GM12892 (cell line): Measurements from ENCODE around the gene ZC3H10.

Experiments
- DNase-seq: peaks from one replicate; pipeline ENCODE4 v3.0.0; 2011; ENCODE audit not compliant: insufficient read length
- FAIRE-seq: peaks from 2 replicates; lab custom pipeline; 2011; peaks lifted over from hg19 to GRCh38; lab: Jason Lieb, UNC
- POLR2A ChIP-seq: IDR thresholded peaks from 2 replicates; pipeline ENCODE4 v1.6.1; 2011; ENCODE audit warnings: low read depth, low read length, control low read depth
- POLR2AphosphoS5 ChIP-seq: IDR thresholded peaks from 2 replicates; pipeline ENCODE4 v1.6.1; 2011; ENCODE audit warnings: low read depth, low read length, control low read depth
- TAF1 ChIP-seq: IDR thresholded peaks from 2 replicates; pipeline ENCODE4 v1.6.1; 2011; ENCODE audit warnings: low read depth, mild to moderate bottlenecking, control low read depth, low read length, borderline replicate concordance

The ZC3H10 gene

GRCh38 chr12:56082967-56083366, 35.1 kb upstream of the ZC3H10 start:
- no peak for DNase-seq
- no peak for FAIRE-seq
- TF ChIP-seq POLR2AphosphoS5 (no peak), TAF1 (no peak), POLR2A (no peak)

GRCh38 chr12:56084958-56085543, 33.0 kb upstream of the ZC3H10 start:
- DNase-seq, result no peak
- FAIRE-seq, result no peak
- TF ChIP-seq POLR2AphosphoS5 (no peak), POLR2A (no peak), TAF1 (no peak)

- TF ChIP-seq TAF1 (no peak), POLR2AphosphoS5 (no peak), POLR2A (no peak)
Observed at GRCh38 chr12:56086096-56086495, 32.0 kb upstream of the ZC3H10 start.

GRCh38 chr12:56086608-56087007, 31.5 kb upstream of the ZC3H10 start:
- DNase-seq (no peak), FAIRE-seq (no peak)

More at GRCh38 chr12:56086096-56086495, 32.0 kb upstream of the ZC3H10 start:
- DNase-seq (no peak), FAIRE-seq (no peak)

GRCh38 chr12:56087220-56087619, 30.8 kb upstream of the ZC3H10 start:
- TF ChIP-seq POLR2A (no peak), TAF1 (no peak), POLR2AphosphoS5 (no peak)
- FAIRE-seq (no peak), DNase-seq (no peak)

More at GRCh38 chr12:56086608-56087007, 31.5 kb upstream of the ZC3H10 start:
- TF ChIP-seq POLR2AphosphoS5 (no peak), POLR2A (no peak), TAF1 (no peak)

GRCh38 chr12:56097738-56098137, 20.3 kb upstream of the ZC3H10 start:
- TF ChIP-seq TAF1 (no peak), POLR2A (no peak)
- FAIRE-seq, result no peak
- DNase-seq, result no peak

GRCh38 chr12:56098592-56098991, 19.5 kb upstream of the ZC3H10 start:
- no peak for FAIRE-seq
- TF ChIP-seq POLR2A, result no peak
- TF ChIP-seq POLR2AphosphoS5, result no peak
- no peak for TF ChIP-seq TAF1

GRCh38 chr12:56099787-56100186, 18.3 kb upstream of the ZC3H10 start:
- TF ChIP-seq POLR2A, result no peak
- TF ChIP-seq TAF1, result no peak
- TF ChIP-seq POLR2AphosphoS5, result no peak
- FAIRE-seq (no peak), DNase-seq (no peak)

More at GRCh38 chr12:56098592-56098991, 19.5 kb upstream of the ZC3H10 start:
- no peak for DNase-seq

GRCh38 chr12:56101045-56101444, 17.0 kb upstream of the ZC3H10 start:
- DNase-seq, result no peak
- no peak for FAIRE-seq
- TF ChIP-seq POLR2A, result no peak
- TF ChIP-seq POLR2AphosphoS5, result no peak
- TF ChIP-seq TAF1, result no peak

GRCh38 chr12:56102683-56103065, 15.4 kb upstream of the ZC3H10 start:
- FAIRE-seq (no peak), DNase-seq (no peak)
- no peak for TF ChIP-seq POLR2A
- TF ChIP-seq POLR2AphosphoS5, result no peak
- TF ChIP-seq TAF1, result no peak

GRCh38 chr12:56103066-56103711, 14.9 kb upstream of the ZC3H10 start:
- no peak for DNase-seq
- FAIRE-seq, result no peak
- no peak for TF ChIP-seq TAF1
- no peak for TF ChIP-seq POLR2A
- TF ChIP-seq POLR2AphosphoS5, result no peak

GRCh38 chr12:56103823-56104108, 14.3 kb upstream of the ZC3H10 start:
- FAIRE-seq (no peak), DNase-seq (no peak)
- TF ChIP-seq POLR2A (no peak), POLR2AphosphoS5 (no peak), TAF1 (no peak)
